Lung (tissue), 12 donors: ENCODE results near the gene RSPO3. TPM values are rescaled to one million over a fixed set of nuclear protein-coding genes. Genes with fewer than 3 reads are reported as not detected.

ENCODE experiments used
- ATAC-seq: fragments of 200-7000 bp; cut with Tn5 transposase; one replicate; pipeline ENCODE4 v1.9.1; 2020; ENCODE audit warnings: moderate number of reproducible peaks; ENCODE audit not compliant: insufficient read depth, low FRiP score
- DNase-seq, 3 donors: peaks; one replicate each; pipeline ENCODE4 v3.0.0-alpha.2; 2013 to 2017
- H3K27ac ChIP-seq, 2 donors: one replicate each; pipeline ENCODE4 v1.5.1; 2013; ENCODE audit warnings: mild to moderate bottlenecking in 2 of 2, moderate library complexity in 2 of 2, control low read depth in 1 of 2, inconsistent platforms in 1 of 2, low read depth in 1 of 2, low read length in 1 of 2
- H3K27me3 ChIP-seq, 3 donors: one replicate each; pipeline ENCODE4 v1.5.1; 2013; ENCODE audit warnings: low read length in 2 of 3; ENCODE audit not compliant: control insufficient read depth in 3 of 3, insufficient read depth in 3 of 3
- H3K36me3 ChIP-seq, 4 donors: one replicate each; pipeline ENCODE4 v1.5.1; 2013; ENCODE audit warnings: low read length in 4 of 4, mild to moderate bottlenecking in 1 of 4, moderate library complexity in 1 of 4; ENCODE audit not compliant: control insufficient read depth in 4 of 4, insufficient read depth in 4 of 4
- H3K4me1 ChIP-seq, 5 donors: one replicate each; pipeline ENCODE4 v1.5.1; 2013; ENCODE audit warnings: low read length in 5 of 5, mild to moderate bottlenecking in 2 of 5, moderate library complexity in 1 of 5; ENCODE audit not compliant: control insufficient read depth in 5 of 5, insufficient read depth in 5 of 5
- H3K4me3 ChIP-seq: one replicate; pipeline ENCODE4 v1.5.1; 2013; ENCODE audit warnings: mild to moderate bottlenecking, control low read depth, moderate library complexity
- H3K9ac ChIP-seq, 2 donors: one replicate each; pipeline ENCODE4 v1.5.1; 2013; ENCODE audit warnings: low read length in 2 of 2, control low read depth in 1 of 2; ENCODE audit not compliant: insufficient read depth in 1 of 2
- H3K9me3 ChIP-seq, 4 donors: one replicate each; pipeline ENCODE4 v1.5.1; 2013; ENCODE audit warnings: low read length in 3 of 4, mild to moderate bottlenecking in 1 of 4, moderate library complexity in 1 of 4; ENCODE audit not compliant: control insufficient read depth in 4 of 4, insufficient read depth in 3 of 4
- WGBS, 2 donors: extraction: QIAGEN DNeasy Blood & Tissue Kit; methylation state at CpG; one replicate each; pipeline ENCODE4 v1.1.7; 2013; 5-methylcytosine and 5-hydroxymethylcytosine counted together
- polyA plus RNA-seq, 2 donors: library from polyadenylated mRNA; stranded (reverse); fragments of 200-250 nt; gene quantifications; one replicate each; pipeline ENCODE4 v1.2.1, GENCODE V29; 2013
- total RNA-seq, 2 donors: library from RNA; depleted of rRNA in 1 of 2; stranded (reverse); fragments of >200 nt in 1 of 2; gene quantifications; one replicate each; pipeline ENCODE4 v1.2.1, GENCODE V29; 2014 to 2021
- TF ChIP-seq, protein P1 (sequence below): IDR thresholded peaks from 2 replicates; pipeline ENCODE4 v1.5.1; 2012; ENCODE audit warnings: mild to moderate bottlenecking; ENCODE audit errors: control extremely low read depth, extremely low read depth
- donor health status: control.
- donor health status: control.
- donor health status: Bipolar disorder and iron deficiency.
- donor health status: healthy.
- donor health status: DM: yes; HTN: yes; CAD: no.

Gene RSPO3
- total and polyA plus RNA-seq, 4 donors, result 0.88 to 5.9 (median 4.6) TPM

DNA sequence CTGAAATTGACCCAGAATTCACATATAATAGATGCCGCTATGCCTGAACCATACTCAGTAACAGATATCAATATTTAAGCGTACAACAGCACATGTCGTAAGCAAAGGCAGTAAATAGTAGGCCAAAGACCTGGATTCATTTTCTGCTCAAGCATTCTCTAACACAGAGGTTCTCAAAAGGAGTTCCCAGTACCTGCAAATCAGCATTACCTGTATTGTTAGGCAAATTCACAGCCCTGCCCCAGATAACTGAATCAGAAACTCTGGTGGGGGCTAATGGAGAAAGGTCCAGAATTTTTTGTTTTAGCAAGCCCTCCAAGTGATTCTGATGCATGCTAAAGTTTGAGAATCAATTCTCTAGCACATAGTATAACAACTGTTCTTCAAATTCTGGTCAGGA, 36.0 kb downstream of the RSPO3 start:
- no peak overlapping the region for H3K9ac ChIP-seq
- ATAC-seq (no peak), DNase-seq (no peak)
- 95 to 98% methylated on average over 3 of the region's 3 CpGs for WGBS, 2 donors
- H3K27ac ChIP-seq, result no peak overlapping the region
- TF ChIP-seq, protein P1, sequence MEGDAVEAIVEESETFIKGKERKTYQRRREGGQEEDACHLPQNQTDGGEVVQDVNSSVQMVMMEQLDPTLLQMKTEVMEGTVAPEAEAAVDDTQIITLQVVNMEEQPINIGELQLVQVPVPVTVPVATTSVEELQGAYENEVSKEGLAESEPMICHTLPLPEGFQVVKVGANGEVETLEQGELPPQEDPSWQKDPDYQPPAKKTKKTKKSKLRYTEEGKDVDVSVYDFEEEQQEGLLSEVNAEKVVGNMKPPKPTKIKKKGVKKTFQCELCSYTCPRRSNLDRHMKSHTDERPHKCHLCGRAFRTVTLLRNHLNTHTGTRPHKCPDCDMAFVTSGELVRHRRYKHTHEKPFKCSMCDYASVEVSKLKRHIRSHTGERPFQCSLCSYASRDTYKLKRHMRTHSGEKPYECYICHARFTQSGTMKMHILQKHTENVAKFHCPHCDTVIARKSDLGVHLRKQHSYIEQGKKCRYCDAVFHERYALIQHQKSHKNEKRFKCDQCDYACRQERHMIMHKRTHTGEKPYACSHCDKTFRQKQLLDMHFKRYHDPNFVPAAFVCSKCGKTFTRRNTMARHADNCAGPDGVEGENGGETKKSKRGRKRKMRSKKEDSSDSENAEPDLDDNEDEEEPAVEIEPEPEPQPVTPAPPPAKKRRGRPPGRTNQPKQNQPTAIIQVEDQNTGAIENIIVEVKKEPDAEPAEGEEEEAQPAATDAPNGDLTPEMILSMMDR, result no peak
- H3K4me1 ChIP-seq, result no peaks in the 10 kb centered on the region
- no peak overlapping the region for H3K4me3 ChIP-seq
- H3K36me3 ChIP-seq, result no peaks in the 10 kb centered on the region
- no peaks in the 10 kb centered on the region for H3K9me3 ChIP-seq
- H3K27me3 ChIP-seq, result no peaks in the 10 kb centered on the region

DNA sequence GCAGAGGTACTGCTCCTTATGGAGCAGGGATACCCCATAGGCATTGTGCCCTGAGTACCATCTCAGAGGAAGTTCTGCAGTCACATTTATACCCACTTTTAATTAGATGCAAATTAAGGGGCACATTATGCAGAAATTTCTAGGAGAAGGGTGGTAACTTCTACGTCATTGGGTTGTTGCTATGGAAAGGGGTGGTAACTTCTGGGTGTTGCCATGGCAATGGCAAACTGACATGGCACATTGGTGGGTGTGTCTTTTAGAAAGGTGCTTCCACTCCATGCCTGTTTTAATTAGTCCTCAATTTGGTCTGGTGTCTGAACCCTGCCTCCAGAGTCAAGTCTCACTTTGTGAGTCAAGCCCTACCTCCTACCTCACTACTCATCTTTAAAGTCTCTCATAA, 42.0 kb downstream of the RSPO3 start:
- ATAC-seq, result no peak
- TF ChIP-seq, protein P1, result no peak
- Histone ChIP-seq H3K36me3 (no peaks in the 10 kb centered on the region), H3K27me3 (no peaks in the 10 kb centered on the region), H3K27ac (no peak overlapping the region), H3K4me1 (peaks cover 0 to 26% (median 0%) of the 10 kb centered on the region in 5 donors), H3K9me3 (peaks cover 0 to 3% (median 0%) of the 10 kb centered on the region in 4 donors), H3K4me3 (no peak overlapping the region), H3K9ac (no peak overlapping the region)
- WGBS, 2 donors, result 88 to 92% methylated on average over 1 of the region's 1 CpG
- DNase-seq, result no peak

DNA sequence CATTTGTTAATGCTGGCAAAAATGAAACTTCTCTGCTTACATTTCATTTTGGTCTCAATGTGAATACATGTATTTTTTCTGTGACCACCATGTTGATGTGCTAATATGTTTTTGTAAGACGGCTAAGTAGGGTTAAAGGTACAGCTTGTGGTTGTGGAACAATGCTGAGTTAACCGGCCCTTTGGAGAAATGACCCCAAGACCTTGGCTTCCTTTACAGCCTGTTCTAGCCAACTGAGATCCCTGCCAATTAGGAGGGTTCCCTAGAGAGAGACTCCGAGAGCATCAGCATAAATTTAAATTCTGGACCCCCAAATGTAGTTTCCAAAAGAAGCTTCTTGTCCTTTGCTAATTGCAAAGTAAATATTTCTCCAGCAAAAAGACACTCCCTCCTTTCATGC, 44.4 kb downstream of the RSPO3 start:
- H3K27me3 ChIP-seq, result no peaks in the 10 kb centered on the region
- DNase-seq, result peak in 2 of 3 donors; percentile 17 to 50
- H3K4me3 ChIP-seq, result no peak overlapping the region
- TF ChIP-seq, protein P1, result no peak
- no peaks in the 10 kb centered on the region for H3K36me3 ChIP-seq
- H3K4me1 ChIP-seq, result peaks cover 0 to 30% (median 0%) of the 10 kb centered on the region in 5 donors
- H3K27ac ChIP-seq, result no peak overlapping the region
- no peak for ATAC-seq
- no peak overlapping the region for H3K9ac ChIP-seq
- H3K9me3 ChIP-seq, result peaks cover 0 to 3% (median 0%) of the 10 kb centered on the region in 4 donors
- WGBS, 2 donors, result 59 to 71% methylated on average over 3 of the region's 3 CpGs

DNA sequence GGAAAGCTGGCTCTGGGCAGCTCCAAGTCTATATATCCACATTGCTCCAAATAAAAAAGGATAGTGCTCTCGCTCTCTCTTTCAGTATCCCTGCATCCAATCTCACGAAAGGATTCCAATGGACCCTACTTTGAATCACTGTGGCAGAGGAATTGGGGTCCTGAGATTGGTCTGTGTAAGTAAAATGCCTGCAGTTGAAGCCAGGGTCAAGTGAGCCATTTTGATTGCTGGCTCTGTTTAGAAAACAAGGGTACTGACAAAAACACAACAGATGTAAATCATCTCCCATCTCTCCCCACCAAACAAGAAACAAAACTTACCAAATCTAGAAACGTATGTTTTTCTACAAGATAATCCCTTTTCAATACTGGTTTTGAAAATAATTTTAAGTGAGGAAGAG, 45.6 kb downstream of the RSPO3 start:
- H3K9ac ChIP-seq, result no peak overlapping the region
- peaks cover 0 to 30% (median 0%) of the 10 kb centered on the region in 5 donors for H3K4me1 ChIP-seq
- H3K36me3 ChIP-seq, result no peaks in the 10 kb centered on the region
- TF ChIP-seq, protein P1, result no peak
- H3K27me3 ChIP-seq, result no peaks in the 10 kb centered on the region
- peaks cover 0 to 3% (median 0%) of the 10 kb centered on the region in 4 donors for H3K9me3 ChIP-seq
- DNase-seq (peak in 1 of 3 donors; percentile 54), ATAC-seq (no peak)
- H3K27ac ChIP-seq, result no peak overlapping the region
- H3K4me3 ChIP-seq, result no peak overlapping the region
- 84 to 88% methylated on average over 3 of the region's 3 CpGs for WGBS, 2 donors
